ENCODE results near the gene COL26A1.
"Not testable (repeated sequence)": the region's sequence is repeated elsewhere in the genome, so short reads cannot be mapped to it uniquely, and the experiment has no call there.

Gene COL26A1

DNA sequence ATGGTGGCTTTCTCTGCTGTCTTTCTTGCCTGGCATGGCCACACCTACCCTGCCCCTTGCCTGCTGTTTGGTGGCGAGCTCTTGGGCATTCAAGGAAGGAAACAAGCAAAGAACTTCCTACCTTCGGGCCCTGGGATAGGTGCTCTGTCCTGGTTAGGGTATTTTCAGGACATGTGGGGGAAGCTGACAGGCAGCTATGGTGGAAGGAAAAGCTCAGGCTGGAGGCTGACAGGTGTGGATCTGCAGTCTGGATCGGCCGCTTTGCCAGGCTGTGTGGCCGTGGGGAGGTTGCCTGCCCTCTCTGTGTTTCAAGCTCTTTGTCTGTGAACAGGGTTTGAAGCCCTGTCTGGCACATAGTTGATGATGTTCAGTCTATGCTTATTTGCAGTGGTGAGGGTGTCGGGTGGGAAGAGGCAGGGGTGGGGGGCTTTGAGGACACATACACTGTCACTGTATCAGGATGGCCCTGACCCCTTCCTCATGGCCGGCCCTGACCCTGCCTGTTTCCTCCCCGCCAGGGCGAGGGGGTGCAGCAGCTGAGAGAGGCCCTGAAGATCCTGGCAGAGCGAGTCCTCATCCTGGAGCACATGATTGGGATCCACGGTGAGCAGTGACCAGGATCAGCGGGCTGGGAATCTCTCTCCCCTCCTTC, 192.7 kb downstream of the COL26A1 start:
- DNase-seq, result no peak

DNA sequence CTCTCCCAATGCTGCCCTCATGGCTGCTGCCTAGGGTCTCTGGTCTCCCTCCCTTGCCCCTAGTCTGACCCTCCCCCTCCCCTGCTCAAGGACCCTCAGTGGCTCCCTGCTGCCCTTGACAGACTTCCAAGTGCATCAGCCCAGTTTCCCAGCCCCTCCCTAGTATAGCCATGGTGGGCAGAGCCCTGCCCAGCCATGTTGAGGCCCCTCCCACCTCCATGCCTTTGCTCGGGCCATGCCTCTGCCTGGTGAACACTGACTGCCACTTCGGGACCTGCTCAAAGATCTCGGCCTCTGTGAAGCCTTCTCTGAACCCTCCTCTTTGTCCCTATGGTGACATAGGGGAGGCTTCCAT, 193.2 kb downstream of the COL26A1 start:
- DNase-seq, result no peak

DNA sequence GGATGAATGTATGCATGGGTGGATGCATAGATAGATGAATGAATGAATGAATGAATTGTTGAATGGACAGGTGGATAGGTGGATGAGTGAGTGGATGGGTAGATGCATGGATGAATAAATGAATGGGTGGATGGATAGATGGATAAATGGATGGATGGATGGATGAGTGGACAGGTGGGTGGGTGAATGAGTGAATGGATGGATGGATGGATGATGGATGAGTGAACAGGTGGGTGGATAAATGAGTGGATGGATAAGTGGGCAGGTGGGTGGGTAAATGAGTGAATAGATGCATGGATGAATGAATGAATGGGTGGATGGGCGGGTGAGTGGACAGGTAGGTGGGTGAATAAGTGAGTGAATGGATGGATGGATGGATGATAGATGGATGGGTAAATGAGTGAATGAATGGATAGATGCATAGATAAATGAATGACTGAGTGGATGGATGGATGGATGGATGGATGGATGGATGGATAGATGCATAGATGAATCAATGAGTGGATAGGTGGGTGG, 193.8 kb downstream of the COL26A1 start:
- no peak for DNase-seq

DNA sequence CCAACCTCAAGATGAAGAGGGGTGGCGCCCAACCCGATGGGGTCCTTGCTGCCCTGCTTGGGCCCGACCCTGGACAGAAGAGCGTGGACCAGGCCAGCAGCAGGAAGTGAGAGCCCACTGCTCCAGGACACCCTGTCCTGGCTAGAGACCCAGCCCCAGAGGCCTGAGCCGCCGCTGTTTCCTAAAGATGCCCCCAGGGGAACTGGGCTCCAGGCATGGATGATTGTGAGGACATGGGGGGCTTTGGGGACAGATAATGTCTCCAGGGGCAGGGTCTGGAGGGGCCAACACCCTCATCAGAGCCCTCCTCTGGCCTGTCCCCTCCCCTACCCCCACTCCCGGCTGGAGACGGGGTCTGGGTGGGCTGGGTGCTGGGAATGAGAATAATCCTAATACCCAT, 194.7 kb downstream of the COL26A1 start:
- no peak for DNase-seq

DNA sequence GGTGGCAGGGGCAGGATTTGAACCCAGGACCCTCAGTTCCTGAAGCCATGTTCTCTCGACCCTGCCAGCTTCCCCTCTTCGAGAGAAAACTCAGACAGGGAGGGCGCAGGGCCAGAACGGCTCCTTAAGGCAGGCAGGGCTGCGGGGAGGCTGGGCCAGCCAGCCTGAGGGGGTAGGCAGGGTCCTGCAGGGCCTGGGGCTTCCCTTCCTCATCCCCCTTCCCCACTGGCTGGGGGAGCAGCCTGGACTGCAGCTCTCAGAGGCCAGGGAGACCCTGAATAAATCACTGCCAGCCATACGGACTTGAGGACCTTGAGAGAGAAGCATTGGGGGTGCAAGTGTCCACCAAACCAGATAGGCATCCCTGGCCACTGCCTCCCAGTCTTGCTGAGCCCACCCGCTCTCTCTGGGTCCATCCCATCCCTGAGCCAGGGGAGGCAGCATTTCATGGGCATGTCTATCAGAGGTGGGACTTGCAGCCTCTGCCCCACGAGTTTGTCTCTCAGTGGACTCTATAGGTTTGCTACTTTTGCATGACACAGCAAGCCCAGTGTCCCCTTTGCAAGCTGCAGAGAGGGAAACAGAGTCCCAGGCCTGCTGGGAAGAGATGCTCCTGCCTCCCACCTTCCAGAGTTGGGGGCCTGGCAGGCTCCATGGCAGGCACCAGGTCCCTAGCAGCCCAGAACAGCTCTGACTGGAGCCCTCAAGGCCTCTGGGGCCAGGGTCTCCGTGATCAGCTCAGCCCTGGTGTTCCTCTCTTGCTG, 195.5 kb downstream of the COL26A1 start:
- no peak for DNase-seq

DNA sequence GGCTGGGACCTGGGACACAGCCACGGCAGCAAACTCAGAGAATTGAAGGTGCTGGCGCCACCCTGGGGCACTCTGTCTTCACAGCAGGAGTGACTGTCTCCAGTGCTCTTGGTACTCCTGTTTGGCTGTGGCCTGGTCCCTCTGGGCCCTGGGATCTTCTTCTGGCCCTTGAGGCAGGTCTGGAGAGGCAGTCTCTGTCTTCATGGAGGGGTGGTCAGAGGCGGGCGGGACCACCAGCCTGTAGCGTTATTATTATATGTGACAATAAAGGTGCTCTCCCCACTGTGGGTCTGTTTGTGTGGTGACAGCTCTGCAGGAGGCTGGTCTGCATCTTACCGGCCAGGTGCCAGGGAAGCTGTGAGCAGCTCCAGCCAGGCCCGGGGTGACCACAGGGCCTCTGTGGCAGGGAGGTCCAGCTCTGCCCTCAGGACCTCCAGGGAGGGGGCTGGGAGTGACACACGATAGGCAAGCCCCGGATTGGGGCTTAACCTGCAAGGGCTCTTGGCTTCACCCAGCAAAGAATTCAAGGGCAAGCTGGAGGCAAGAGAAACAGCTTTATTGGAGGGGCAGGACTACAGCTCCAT, 196.2 kb downstream of the COL26A1 start:
- no peak for DNase-seq

DNA sequence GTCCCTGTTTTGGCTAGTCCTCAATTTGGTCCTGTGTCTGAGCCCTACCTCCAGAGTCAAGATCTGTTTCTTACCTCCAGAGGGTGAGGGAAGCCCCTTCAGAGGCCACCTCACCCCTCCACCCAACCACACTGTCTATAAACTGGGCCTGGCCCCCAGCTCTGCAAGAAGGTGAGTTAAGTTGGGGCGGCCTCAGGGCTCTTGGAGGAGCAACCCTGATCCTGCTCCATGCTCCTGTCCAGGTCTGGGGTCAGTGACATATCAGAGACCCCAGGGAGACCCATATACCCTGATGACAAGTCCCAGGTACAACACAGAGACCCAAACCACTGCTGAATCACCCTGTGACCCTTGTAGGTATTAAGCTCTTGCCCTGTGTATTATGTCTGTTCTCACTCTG, 196.9 kb downstream of the COL26A1 start:
- no peak for DNase-seq

DNA sequence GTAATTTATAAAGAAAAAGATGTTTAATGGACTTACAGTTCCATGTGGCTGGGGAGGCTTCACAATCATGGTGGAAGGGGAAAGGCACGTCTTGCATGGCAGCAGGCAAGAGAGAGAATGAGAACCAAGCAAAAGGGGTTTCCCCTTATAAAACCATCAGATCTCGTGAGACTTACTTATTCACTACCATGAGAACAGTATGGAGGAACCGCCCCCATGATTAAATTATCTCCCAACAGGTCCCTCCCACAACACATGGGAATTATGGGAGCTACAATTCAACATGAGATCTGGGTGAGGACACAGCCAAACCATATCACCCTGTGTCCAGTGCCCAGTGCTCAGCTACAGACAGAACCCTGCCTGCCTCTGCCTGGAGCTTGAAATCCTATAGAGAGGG, 197.3 kb downstream of the COL26A1 start:
- DNase-seq, result not testable (repeated sequence)

DNA sequence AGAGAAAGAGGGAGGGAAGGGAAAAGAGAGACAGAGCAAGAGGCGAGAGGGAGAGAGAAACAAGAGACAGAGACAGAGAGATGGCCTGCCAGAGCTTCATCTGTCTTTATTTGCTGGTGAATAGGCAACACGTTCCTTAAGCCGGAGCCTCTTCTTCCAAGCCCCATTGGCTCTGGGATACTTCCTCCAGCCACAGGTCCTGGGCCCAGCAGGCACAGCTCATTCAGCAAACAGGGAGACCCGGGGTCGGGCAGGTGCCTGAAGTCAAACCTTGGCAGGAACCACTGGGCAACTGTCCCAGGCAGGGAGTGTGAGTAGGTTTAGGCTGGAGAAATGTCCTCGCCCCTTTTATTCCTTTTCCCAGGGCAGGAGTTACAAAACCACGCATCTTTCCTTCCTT, 198.2 kb downstream of the COL26A1 start:
- DNase-seq, result no peak

DNA sequence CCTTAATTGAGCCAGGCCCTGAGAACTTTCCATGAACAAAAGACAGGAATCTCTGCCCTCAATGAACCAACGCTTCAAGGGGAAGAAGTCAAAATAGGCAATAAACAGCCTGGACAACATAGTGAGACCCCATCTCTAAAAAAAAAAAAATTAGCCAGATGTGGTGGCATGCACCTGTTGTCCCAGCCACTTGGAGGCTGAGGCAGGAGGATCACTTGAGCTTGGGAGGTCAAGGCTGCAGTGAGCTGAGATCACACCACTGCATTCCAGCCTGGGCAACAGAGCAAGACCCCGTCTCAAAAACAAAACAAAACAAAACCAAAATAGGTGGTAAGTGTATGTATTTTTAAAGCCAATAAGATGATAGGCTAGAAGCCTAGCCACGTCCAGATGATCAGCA, 198.6 kb downstream of the COL26A1 start:
- DNase-seq, result not testable (repeated sequence)

DNA sequence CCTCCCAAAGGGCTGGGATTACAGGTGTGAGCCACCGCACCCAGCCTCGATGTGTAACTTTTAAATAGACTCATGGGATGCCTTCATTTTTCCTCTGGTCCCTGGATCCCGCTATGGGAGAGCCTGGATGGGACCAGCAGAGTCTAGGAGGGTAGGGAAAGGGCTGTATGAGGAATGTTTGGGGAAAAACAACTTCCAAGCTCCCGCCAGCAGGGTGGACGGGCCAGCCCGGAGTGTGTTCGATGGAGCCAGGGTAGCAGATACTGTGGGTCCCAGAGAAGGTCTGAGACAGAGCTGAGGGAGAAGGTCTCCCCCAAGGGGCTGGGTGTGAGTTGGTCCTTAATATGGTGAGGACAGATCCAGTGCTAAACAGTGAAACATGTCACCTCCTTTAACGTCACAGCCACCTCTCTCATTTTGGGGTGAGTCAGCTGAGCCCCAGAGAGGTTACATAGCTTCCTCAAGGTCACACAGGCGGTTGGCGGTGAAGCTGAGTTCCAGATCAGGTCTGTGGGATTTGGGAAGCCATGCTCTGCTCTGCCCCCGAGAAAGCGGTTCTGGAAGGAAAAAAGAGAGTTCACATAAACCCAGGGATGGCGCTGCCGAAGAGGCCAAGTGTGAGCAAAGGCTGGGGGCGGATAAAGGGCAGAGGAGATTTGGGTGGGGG, 200.0 kb downstream of the COL26A1 start:
- no peak for DNase-seq

DNA sequence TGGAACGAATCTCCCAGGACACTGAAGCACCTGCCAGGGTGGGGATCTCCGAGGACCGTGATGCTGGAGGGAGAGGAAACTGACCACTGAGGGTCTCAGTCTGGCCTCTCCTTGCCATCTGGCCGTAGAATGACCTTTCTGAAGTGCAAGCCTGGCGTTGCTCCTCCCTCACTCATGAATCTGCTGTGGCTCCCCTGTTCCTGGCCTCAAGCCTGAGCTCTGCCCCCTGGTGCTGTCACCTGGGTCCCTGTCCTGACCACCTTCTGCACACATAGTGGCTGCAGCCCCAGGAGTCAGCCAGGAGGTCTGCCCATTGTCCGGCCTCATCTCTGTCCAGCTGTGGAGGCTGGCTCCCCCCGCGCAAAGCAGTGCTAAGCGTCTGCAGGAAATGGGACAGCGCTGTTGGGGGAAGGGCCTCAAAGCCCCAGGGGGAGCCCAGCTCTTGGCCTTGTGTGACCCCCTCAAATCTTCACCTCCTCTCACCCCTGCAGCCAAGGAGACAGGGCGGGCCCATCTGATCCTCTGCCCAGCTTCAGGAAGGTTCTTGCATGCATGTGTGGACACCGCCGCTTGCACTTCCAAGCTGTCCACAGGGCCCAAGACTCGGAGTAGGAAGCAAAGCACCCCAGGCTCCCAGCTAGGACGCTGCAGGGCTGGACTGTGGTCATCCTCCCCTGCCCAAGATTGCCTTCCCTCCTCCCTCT, 200.7 kb downstream of the COL26A1 start:
- DNase-seq, result no peak

DNA sequence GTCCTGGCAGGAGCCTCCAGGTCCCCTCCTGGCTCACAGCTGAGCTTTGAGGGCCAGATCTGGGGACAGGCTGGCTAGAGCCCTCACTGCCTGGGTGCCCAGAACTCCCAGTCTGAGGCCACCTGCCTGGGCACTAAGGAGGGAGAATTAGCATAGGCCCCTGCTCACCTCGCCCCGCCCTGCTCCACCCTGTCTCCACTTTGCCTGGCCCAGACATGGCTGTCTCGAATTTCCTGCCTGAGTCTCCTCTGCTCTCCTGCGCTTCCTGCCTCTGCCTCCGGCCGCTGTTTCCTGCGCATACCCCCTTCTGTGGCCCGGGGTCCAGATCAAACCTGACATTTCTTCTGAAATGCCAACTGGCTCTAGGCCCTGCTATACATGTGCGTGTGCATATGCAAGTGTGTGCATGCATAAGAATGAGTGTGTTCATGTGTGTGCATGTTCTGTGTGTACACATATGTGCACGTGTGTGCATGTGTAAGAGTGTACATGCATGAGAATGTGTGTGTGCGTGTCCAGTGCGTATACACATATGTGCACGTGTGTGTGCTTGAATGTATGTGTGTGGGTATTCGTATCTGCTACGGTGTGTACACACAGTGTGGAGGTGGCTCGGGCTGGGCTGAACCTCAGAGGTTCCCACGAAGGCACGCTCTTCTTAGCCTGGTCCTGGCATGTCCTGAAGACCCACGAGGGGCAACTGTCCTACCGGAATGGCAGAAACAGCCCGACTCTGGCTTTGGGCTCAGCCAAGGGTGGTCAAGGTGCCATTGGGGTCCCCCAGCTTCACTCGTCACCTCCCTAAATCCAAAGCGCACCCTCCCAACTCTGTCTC, 201.5 kb downstream of the COL26A1 start:
- DNase-seq, result no peak

DNA sequence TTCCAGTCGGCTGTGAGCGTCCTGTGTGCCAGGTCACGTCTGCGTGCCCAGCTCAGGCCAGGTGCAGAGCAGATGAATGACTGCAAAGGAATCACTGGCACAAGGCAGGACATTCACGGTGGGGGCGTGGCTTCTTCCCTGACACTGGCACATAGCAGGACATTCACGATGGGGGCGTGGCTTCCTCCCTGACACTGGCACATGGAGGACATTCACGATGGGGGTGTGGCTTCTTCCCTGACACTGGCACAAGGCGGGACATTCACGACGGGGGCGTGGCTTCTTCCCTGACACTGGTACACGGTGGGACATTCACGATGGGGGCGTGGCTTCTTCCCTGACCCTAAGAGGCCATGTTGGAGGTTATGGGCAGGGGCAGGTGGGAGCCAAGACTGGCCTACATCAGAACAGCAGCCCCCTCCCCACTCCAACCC, 202.1 kb downstream of the COL26A1 start:
- DNase-seq, result no peak

DNA sequence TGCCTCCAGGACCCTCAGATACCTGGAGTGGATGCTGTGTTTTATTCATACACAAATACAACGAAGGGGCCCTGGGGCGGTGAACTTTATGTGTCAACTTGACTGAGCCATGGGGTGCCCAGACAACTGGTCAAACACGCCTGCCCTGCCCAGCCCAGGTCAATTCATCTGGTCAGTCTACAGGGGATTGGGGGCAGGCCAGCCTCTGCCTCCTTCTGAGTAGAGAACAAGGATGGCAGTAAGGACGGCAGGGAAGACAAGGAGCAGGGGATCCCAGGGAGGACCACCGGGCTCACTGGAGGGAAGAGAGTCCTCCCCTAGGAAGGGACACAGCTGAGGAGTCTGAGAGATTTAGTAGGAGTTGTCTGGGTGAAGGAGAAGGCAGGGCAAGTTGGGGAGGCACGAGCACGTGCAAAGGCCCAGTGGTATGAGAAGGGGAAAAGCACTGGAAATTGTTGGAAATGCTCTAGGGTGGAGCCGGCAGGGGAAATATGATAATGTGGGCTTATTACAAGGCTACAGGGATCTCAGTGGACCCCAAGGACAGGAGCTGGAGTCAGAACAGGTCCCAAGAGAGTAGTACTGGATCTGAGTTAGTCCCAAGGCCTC, 203.0 kb downstream of the COL26A1 start:
- no peak for DNase-seq

DNA sequence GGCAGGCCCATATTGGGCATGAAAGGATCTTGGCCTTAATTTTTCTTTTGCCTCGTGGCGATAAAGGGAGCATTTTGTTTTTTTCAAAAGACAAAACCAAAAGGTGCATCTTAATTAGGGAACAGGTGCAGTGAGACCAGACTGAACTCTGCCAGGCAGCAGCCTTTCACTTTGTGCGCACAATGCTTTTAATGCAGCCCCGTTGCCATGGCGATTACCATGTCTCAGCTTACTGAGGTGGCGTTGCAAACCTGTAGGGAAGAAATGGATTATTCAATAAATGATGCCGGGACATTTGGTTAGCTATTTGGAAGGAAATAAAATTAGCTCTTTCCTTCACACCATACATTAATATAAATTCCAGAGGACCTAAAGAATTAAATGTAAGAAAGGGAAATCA, 204.6 kb downstream of the COL26A1 start:
- no peak for DNase-seq

DNA sequence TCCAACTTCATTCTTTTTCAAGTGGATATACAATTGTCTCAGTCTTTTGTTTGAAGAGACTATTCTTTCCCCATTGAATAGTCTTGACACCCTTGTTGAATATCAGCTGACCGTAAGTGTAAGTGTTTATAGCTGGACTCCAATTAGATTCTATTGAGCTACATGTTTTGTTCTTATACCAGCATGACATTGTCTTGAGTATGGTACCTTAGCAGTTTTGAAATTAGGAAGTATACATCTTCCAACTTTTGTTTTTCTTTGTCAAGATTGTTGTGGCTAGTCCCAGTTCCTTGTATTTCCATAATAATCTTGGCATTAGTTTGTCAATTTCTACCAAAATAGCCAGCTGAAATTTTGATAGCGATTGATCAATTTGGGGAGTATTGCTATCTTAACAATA, 209.5 kb downstream of the COL26A1 start:
- no peak for DNase-seq

DNA sequence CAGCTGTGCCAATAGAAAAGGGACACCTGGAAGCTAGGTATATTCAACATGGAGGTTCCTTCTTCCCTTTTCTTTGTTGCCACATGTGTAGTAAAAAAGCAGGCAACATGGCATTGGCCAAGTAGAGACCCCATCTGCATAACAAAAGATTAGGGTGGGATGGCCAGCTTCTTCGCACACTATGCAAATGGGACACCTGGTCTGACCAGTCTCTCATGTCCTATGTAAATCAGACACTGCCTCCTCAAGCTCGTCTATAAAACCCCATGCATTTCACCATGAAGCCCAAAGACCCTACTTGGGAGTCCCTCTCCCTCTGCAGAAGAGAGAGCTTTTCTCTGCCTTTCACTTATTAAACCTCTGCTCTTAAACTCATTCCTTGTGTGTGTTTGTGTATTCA, 212.5 kb downstream of the COL26A1 start:
- no peak for DNase-seq

DNA sequence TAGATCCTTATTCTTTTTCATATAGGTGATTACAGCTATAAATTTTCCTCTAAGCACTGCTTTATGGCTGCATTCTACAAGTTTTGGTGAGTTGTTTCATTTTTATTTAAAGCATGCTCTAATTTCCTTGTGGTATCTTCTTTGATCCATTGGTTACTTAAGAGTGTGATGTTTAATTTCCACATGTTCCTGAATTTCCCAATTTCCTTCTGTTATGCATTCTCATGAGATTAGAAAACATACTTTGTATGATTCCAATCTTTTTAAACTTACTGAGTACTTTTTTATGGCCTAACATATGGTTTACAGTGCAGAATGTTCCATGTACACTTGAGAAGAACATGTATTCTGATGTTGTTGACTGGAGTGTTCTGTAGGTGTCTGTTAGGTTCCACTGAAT, 213.0 kb downstream of the COL26A1 start:
- no peak for DNase-seq

DNA sequence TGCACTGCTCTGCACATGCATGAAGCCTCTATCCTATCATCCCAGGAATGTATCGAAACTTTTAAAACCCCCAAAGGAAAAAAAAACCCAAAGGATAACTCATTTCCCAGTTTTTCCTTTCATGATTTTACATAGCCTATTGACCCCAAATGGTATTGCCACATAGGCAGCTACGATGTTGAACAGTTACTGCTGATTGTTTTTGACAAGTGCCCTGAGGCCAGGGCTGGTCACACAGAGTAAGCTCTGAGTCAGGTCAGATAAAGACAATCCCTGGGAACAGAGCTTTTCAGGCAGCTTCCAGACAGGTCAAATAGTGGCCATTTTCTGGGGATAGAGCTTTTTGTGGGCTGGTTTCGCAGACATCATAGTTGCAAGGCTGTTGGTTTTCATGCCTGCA, 214.3 kb downstream of the COL26A1 start:
- no peak for DNase-seq

DNA sequence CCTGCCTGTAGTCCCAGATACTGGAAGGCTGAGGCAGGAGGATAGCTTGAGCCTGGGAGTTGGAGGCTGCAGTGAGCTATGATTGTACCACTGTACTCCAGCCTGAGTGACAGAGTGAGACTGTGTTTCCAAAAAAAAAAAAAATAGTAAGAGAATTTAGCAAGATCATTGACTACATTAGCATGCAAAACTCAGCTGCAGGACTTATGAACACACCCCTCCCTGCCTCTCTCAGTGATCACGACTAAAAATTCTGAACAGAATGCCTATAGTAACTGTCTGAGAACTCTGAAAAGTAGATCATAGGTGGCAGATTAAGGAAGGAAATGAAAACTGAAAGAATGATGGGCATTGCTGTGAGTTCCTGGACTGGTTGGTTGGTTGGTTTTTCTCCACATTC, 215.9 kb downstream of the COL26A1 start:
- no peak for DNase-seq

DNA sequence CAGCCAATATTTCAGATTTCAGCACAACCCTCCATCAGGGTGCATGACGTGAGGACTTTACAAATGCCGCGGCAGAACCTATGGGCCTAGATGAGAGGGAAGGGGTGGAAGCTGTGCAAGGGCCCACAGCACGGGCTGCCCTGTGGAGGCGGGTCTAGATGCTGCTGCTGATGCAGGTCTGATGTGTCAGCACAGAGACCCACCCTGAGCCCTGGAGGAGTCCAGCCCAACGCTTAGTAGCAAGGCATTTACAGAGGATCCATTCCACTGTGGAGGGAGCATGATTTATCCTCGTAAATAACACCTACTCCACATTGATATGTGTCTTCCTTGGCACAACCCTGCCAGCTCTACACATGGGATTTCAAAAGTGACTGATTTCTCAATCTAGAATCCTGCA, 217.9 kb downstream of the COL26A1 start:
- DNase-seq, result no peak

Data from GDM1 (cell line).